NCI-H1105 (cell line): Measurements from ENCODE around the gene CYP46A1.
A peak's percentile ranks its signal among the peaks of the same experiment; 100 is the strongest.
"Not testable (repeated sequence)": the region's sequence is repeated elsewhere in the genome, so short reads cannot be mapped to it uniquely, and the experiment has no call there.

Source experiments
- DNase-seq: peaks from one replicate; lab custom pipeline; 2025; lab: John Stamatoyannopoulos, UW

The CYP46A1 gene

GRCh38 chr14:99757331-99758070, 73.4 kb downstream of the CYP46A1 start:
- DNase-seq = no peak

GRCh38 chr14:99758121-99758821, 74.2 kb downstream of the CYP46A1 start:
- DNase-seq = no peak

GRCh38 chr14:99758872-99759545, 74.9 kb downstream of the CYP46A1 start:
- no peak for DNase-seq

- no peak for DNase-seq
Measured at GRCh38 chr14:99759546-99759925, 75.4 kb downstream of the CYP46A1 start.

GRCh38 chr14:99760817-99761216, 76.7 kb downstream of the CYP46A1 start:
- DNase-seq = no peak

- not testable (repeated sequence) for DNase-seq
Measured at GRCh38 chr14:99762911-99763310, 78.8 kb downstream of the CYP46A1 start.

GRCh38 chr14:99763527-99764221, 79.6 kb downstream of the CYP46A1 start:
- DNase-seq = no peak

- DNase-seq = no peak
Measured at GRCh38 chr14:99764222-99764706, 80.2 kb downstream of the CYP46A1 start.

GRCh38 chr14:99768381-99768780, 84.3 kb downstream of the CYP46A1 start:
- DNase-seq = no peak

- no peak for DNase-seq
Measured at GRCh38 chr14:99769123-99769522, 85.0 kb downstream of the CYP46A1 start.

GRCh38 chr14:99769799-99770198, 85.7 kb downstream of the CYP46A1 start:
- no peak for DNase-seq

GRCh38 chr14:99772371-99773283, 88.5 kb downstream of the CYP46A1 start:
- DNase-seq = no peak

GRCh38 chr14:99773521-99774497, 89.7 kb downstream of the CYP46A1 start:
- no peak for DNase-seq

GRCh38 chr14:99774556-99775307, 90.6 kb downstream of the CYP46A1 start:
- DNase-seq = peak; percentile 18

GRCh38 chr14:99775351-99775750, 91.3 kb downstream of the CYP46A1 start:
- no peak for DNase-seq
